ENCODE results near the gene PILRA.

PILRA gene

DNA sequence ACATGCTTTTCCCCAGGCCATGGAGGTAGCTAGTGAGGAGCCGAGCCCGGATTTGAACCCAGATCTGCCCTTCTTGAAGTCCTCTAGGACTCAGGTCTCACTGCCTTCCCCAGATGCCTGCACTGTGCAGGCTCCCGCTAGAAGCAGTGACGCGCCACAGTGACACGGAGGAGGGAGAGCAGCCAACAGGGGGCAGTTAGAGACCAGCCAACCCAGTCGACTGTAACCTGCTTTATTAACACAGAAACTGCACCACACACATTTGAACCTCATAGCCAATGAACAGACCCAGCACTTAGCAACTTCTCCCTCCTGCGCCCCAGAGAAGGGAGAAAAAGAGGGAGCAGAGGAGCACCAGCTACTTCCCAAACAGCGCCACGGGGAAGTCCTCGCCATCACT lies 27.4 kb downstream of the PILRA start:
- DNase-seq (ENCODE audit: low read depth in 1 of 2, low spot score in 1 of 2): no peak
- no peak overlapping the region for H3K4me3 ChIP-seq (replicated peaks; ENCODE audit: insufficient read depth, low read length)
- H3K27ac ChIP-seq (replicated peaks): no peak overlapping the region
- TF ChIP-seq GABPA (IDR thresholded peaks at IDR 0.05; ENCODE audit: low read depth) (no peak), SPI1 (IDR thresholded peaks at IDR 0.05; ENCODE audit: borderline replicate concordance, low read depth) (no peak), POLR2AphosphoS5 (IDR thresholded peaks at IDR 0.05; ENCODE audit: low read depth) (no peak)
- TF ChIP-seq, protein P1, sequence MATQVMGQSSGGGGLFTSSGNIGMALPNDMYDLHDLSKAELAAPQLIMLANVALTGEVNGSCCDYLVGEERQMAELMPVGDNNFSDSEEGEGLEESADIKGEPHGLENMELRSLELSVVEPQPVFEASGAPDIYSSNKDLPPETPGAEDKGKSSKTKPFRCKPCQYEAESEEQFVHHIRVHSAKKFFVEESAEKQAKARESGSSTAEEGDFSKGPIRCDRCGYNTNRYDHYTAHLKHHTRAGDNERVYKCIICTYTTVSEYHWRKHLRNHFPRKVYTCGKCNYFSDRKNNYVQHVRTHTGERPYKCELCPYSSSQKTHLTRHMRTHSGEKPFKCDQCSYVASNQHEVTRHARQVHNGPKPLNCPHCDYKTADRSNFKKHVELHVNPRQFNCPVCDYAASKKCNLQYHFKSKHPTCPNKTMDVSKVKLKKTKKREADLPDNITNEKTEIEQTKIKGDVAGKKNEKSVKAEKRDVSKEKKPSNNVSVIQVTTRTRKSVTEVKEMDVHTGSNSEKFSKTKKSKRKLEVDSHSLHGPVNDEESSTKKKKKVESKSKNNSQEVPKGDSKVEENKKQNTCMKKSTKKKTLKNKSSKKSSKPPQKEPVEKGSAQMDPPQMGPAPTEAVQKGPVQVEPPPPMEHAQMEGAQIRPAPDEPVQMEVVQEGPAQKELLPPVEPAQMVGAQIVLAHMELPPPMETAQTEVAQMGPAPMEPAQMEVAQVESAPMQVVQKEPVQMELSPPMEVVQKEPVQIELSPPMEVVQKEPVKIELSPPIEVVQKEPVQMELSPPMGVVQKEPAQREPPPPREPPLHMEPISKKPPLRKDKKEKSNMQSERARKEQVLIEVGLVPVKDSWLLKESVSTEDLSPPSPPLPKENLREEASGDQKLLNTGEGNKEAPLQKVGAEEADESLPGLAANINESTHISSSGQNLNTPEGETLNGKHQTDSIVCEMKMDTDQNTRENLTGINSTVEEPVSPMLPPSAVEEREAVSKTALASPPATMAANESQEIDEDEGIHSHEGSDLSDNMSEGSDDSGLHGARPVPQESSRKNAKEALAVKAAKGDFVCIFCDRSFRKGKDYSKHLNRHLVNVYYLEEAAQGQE (IDR thresholded peaks at IDR 0.05; ENCODE audit: insufficient replicate concordance, low read depth): no peak
- TF ChIP-seq, protein P2, sequence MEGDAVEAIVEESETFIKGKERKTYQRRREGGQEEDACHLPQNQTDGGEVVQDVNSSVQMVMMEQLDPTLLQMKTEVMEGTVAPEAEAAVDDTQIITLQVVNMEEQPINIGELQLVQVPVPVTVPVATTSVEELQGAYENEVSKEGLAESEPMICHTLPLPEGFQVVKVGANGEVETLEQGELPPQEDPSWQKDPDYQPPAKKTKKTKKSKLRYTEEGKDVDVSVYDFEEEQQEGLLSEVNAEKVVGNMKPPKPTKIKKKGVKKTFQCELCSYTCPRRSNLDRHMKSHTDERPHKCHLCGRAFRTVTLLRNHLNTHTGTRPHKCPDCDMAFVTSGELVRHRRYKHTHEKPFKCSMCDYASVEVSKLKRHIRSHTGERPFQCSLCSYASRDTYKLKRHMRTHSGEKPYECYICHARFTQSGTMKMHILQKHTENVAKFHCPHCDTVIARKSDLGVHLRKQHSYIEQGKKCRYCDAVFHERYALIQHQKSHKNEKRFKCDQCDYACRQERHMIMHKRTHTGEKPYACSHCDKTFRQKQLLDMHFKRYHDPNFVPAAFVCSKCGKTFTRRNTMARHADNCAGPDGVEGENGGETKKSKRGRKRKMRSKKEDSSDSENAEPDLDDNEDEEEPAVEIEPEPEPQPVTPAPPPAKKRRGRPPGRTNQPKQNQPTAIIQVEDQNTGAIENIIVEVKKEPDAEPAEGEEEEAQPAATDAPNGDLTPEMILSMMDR (IDR thresholded peaks at IDR 0.05; ENCODE audit: insufficient read depth, low read length): no peak
- H3K27me3 ChIP-seq (ENCODE audit: insufficient read depth, poor library complexity, severe bottlenecking): no peaks in the 10 kb centered on the region

DNA sequence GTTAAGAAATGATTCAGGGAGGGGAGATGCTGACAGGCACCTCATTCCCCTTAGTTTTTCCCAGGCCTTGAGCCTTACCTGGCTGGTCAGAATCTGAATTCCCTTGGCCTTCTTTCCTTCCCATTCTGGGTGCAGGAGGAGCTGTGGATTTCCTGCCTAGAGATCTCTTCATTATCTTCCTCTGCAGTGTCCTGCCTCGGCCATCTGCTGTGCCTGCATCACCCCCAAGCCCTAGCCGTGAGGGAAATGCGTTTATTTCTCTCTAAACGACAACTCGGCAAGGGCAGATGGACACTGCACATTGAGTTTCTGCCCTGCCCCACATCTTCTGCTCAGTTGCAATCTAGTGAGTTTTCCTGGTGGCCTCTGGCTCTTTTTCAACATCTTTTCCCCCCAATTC lies 28.5 kb downstream of the PILRA start:
- no peak for DNase-seq (ENCODE audit: low read depth in 1 of 2, low spot score in 1 of 2)
- H3K27me3 ChIP-seq (ENCODE audit: insufficient read depth, poor library complexity, severe bottlenecking): no peaks in the 10 kb centered on the region
- H3K4me3 ChIP-seq (replicated peaks; ENCODE audit: insufficient read depth, low read length): no peak overlapping the region
- TF ChIP-seq POLR2AphosphoS5 (IDR thresholded peaks at IDR 0.05; ENCODE audit: low read depth) (no peak), SPI1 (IDR thresholded peaks at IDR 0.05; ENCODE audit: borderline replicate concordance, low read depth) (no peak), GABPA (IDR thresholded peaks at IDR 0.05; ENCODE audit: low read depth) (no peak)
- TF ChIP-seq, protein P1 (IDR thresholded peaks at IDR 0.05; ENCODE audit: insufficient replicate concordance, low read depth): no peak
- H3K27ac ChIP-seq (replicated peaks): no peak overlapping the region

DNA sequence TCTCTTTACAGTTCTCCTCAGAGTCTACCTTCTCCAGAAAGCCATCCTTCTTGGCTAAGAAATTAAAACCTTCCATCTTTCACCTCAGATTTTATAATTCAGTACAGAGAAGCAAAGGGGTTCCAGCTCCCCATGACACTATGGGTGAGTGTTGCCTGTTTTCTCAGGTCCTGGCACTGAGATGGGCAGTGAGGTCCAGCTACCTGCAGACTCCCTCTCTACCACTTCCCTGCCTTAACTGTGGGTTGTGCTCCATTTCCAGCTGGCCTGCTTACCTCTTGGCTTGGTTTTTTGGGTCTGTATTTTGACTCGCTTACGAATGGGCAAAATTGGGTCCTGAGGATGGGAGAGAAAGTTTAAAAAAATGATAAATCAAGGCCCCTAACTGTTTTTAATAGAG lies 29.0 kb downstream of the PILRA start:
- Histone ChIP-seq H3K27ac (replicated peaks) (no peak overlapping the region), H3K27me3 (ENCODE audit: insufficient read depth, poor library complexity, severe bottlenecking) (no peaks in the 10 kb centered on the region), H3K4me3 (replicated peaks; ENCODE audit: insufficient read depth, low read length) (no peak overlapping the region)
- no peak for TF ChIP-seq GABPA (IDR thresholded peaks at IDR 0.05; ENCODE audit: low read depth)
- TF ChIP-seq SPI1 (IDR thresholded peaks at IDR 0.05; ENCODE audit: borderline replicate concordance, low read depth): no peak
- TF ChIP-seq, protein P2 (IDR thresholded peaks at IDR 0.05; ENCODE audit: insufficient read depth, low read length): no peak
- no peak for TF ChIP-seq POLR2AphosphoS5 (IDR thresholded peaks at IDR 0.05; ENCODE audit: low read depth)
- TF ChIP-seq, protein P1 (IDR thresholded peaks at IDR 0.05; ENCODE audit: insufficient replicate concordance, low read depth): no peak
- DNase-seq (ENCODE audit: low read depth in 1 of 2, low spot score in 1 of 2): no peak
